ENCODE data around the gene SFT2D2. TPM values are rescaled to one million over a fixed set of nuclear protein-coding genes. Genes with fewer than 3 reads are reported as not detected.

The SFT2D2 gene
- total RNA-seq, 2 donors from 2014 or later = 70.9 to 84.5 TPM

- Histone ChIP-seq H3K27ac (no peak overlapping the region), H3K4me1 (no peaks in the 10 kb centered on the region), H3K9ac (ENCODE audit: low read depth in 2 of 2, low read length in 2 of 2) (no peak overlapping the region), H3K27me3 (no peaks in the 10 kb centered on the region), H3K4me3 (no peak overlapping the region), H3K9me3 (no peaks in the 10 kb centered on the region), H3K36me3 (no peaks in the 10 kb centered on the region)
- no peak for TF ChIP-seq CTCF (IDR thresholded peaks at IDR 0.05)
- intact Hi-C loops (cut with DNase I) = no loop called here
- no peak for DNase-seq
Measured at GRCh38 chr1:168187177-168187576, 38.6 kb upstream of the SFT2D2 start.

- intact Hi-C loops (cut with DNase I) = loop anchor here (10.0 kb wide), 1 partner anchor 384 kb away; the partner anchor contains the start of gene XCL1
- H3K4me1 ChIP-seq = no peaks in the 10 kb centered on the region
- no peak overlapping the region for H3K4me3 ChIP-seq
- DNase-seq = no peak
- no peaks in the 10 kb centered on the region for H3K9me3 ChIP-seq
- no peak for TF ChIP-seq CTCF (IDR thresholded peaks at IDR 0.05)
- H3K9ac ChIP-seq (ENCODE audit: low read depth in 2 of 2, low read length in 2 of 2) = no peak overlapping the region
- H3K27ac ChIP-seq = no peak overlapping the region
- no peaks in the 10 kb centered on the region for H3K27me3 ChIP-seq
- no peaks in the 10 kb centered on the region for H3K36me3 ChIP-seq
Measured at GRCh38 chr1:168190403-168190802, 35.4 kb upstream of the SFT2D2 start.

- Histone ChIP-seq H3K9ac (ENCODE audit: low read depth in 2 of 2, low read length in 2 of 2) (no peak overlapping the region), H3K27me3 (no peaks in the 10 kb centered on the region), H3K4me3 (no peak overlapping the region), H3K27ac (no peak overlapping the region), H3K4me1 (no peaks in the 10 kb centered on the region), H3K9me3 (no peaks in the 10 kb centered on the region), H3K36me3 (no peaks in the 10 kb centered on the region)
- intact Hi-C loops (cut with DNase I) = loop anchor here (10.0 kb wide), 1 partner anchor 379 kb away; the partner anchor contains the start of gene XCL1
- TF ChIP-seq CTCF (IDR thresholded peaks at IDR 0.05) = no peak
- DNase-seq = no peak
Measured at GRCh38 chr1:168195199-168196135, 30.3 kb upstream of the SFT2D2 start.

- H3K4me3 ChIP-seq = no peak overlapping the region
- intact Hi-C loops (cut with DNase I) = loop anchor here (10.0 kb wide), 1 partner anchor 376 kb away; the partner anchor contains the start of gene XCL1
- H3K36me3 ChIP-seq = no peaks in the 10 kb centered on the region
- DNase-seq = no peak
- no peak overlapping the region for H3K27ac ChIP-seq
- no peaks in the 10 kb centered on the region for H3K27me3 ChIP-seq
- TF ChIP-seq CTCF (IDR thresholded peaks at IDR 0.05) = no peak
- H3K9ac ChIP-seq (ENCODE audit: low read depth in 2 of 2, low read length in 2 of 2) = no peak overlapping the region
- H3K9me3 ChIP-seq = no peaks in the 10 kb centered on the region
- H3K4me1 ChIP-seq = no peaks in the 10 kb centered on the region
Measured at GRCh38 chr1:168199056-168199455, 26.7 kb upstream of the SFT2D2 start.

GRCh38 chr1:168202941-168203654, 22.7 kb upstream of the SFT2D2 start:
- no peak for DNase-seq
- Histone ChIP-seq H3K27me3 (no peaks in the 10 kb centered on the region), H3K9ac (ENCODE audit: low read depth in 2 of 2, low read length in 2 of 2) (no peak overlapping the region), H3K4me1 (no peaks in the 10 kb centered on the region), H3K4me3 (no peak overlapping the region), H3K36me3 (no peaks in the 10 kb centered on the region), H3K27ac (no peak overlapping the region), H3K9me3 (no peaks in the 10 kb centered on the region)
- TF ChIP-seq CTCF (IDR thresholded peaks at IDR 0.05) = no peak
- intact Hi-C loops (cut with DNase I) = no loop called here

All from colonic mucosa (tissue), 4 donors.